H1 (cell line): Measurements from ENCODE around the gene PRICKLE2. TPM values are rescaled to one million over a fixed set of nuclear protein-coding genes. Genes with fewer than 3 reads are reported as not detected.

Experiments used
- CTCF ChIA-PET: fragments of 300-600 bp; sonication (Branson Sonifier 250); formaldehyde crosslinking; loops from one replicate; lab custom pipeline; 2021; ENCODE audit not compliant: partially characterized antibody; lab: Charles Lee
- POLR2A ChIA-PET: fragments of 300-600 bp; sonication (Branson Sonifier 250); formaldehyde crosslinking; loops from one replicate; lab custom pipeline; 2021; ENCODE audit warnings: inconsistent platforms; ENCODE audit not compliant: partially characterized antibody; lab: Charles Lee
- DNase-seq, 2 experiments: peaks; one replicate each; pipeline versions ENCODE4 v3.0.0 to v3.0.0-alpha.2; 2010 to 2022; ENCODE audit warnings: low spot score in 2 of 2, low read depth in 1 of 2, mixed read lengths in 1 of 2
- FAIRE-seq: peaks from 2 replicates; lab custom pipeline; 2011; peaks lifted over from hg19 to GRCh38; lab: Jason Lieb, UNC
- H2AFZ ChIP-seq: 2 replicates; pipeline ENCODE4 v1.8.1; 2012; ENCODE audit warnings: low read length, inconsistent platforms
- H2AK5ac ChIP-seq: 2 replicates; pipeline ENCODE4 v1.6.1; 2013; ENCODE audit warnings: low read depth, low read length
- H2BK120ac ChIP-seq: replicated peaks from 2 replicates; pipeline ENCODE3; 2013; ENCODE audit warnings: low read depth, low read length, inconsistent platforms
- H2BK12ac ChIP-seq: 2 replicates; pipeline ENCODE4 v1.6.1; 2013; ENCODE audit warnings: low read depth, low read length
- H2BK15ac ChIP-seq: 2 replicates; pipeline ENCODE4 v1.6.1; 2013; ENCODE audit warnings: low read length
- H2BK20ac ChIP-seq: 2 replicates; pipeline ENCODE4 v1.6.1; 2013; ENCODE audit warnings: low read length
- H2BK5ac ChIP-seq: 2 replicates; pipeline ENCODE4 v1.6.1; 2013; ENCODE audit warnings: low read depth, low read length
- H3K14ac ChIP-seq: 2 replicates; pipeline ENCODE4 v1.6.1; 2013; ENCODE audit warnings: inconsistent platforms; ENCODE audit not compliant: insufficient read length
- H3K18ac ChIP-seq: 2 replicates; pipeline ENCODE4 v1.6.1; 2013; ENCODE audit warnings: low read length; ENCODE audit errors: extremely low read depth
- H3K23ac ChIP-seq: 2 replicates; pipeline ENCODE4 v1.6.1; 2013; ENCODE audit warnings: inconsistent platforms; ENCODE audit not compliant: insufficient read length
- H3K23me2 ChIP-seq: 2 replicates; pipeline ENCODE4 v1.6.1; 2013; ENCODE audit warnings: low read depth, low read length
- H3K27ac ChIP-seq: 2 replicates; pipeline ENCODE4 v1.6.1; 2011; ENCODE audit warnings: low read depth, low read length, inconsistent platforms
- H3K27me3 ChIP-seq, 4 experiments: replicated peaks in 1 of 4; 1 replicate in 1 of 4; 2 replicates in 3 of 4; pipeline versions ENCODE4 v1.6.1 to v1.8.1; 2011 to 2013; ENCODE audit warnings: low read length in 3 of 4, mild to moderate bottlenecking in 3 of 4, inconsistent platforms in 2 of 4, mixed read lengths in 2 of 4, moderate library complexity in 1 of 4; ENCODE audit not compliant: control insufficient read depth in 3 of 4, insufficient read depth in 3 of 4; ENCODE audit errors: extremely low read depth in 1 of 4
- H3K36me3 ChIP-seq, 4 experiments: 2 replicates each; pipeline versions ENCODE4 v1.6.1 to v1.8.1; 2011 to 2013; ENCODE audit warnings: mild to moderate bottlenecking in 4 of 4, low read length in 3 of 4, moderate library complexity in 2 of 4, control low read depth in 1 of 4, inconsistent platforms in 1 of 4; ENCODE audit not compliant: insufficient read depth in 4 of 4, control insufficient read depth in 2 of 4
- H3K4ac ChIP-seq: replicated peaks from 2 replicates; pipeline ENCODE3; 2013; ENCODE audit warnings: low read length, low read depth, mixed read lengths, inconsistent platforms; ENCODE audit not compliant: insufficient read length
- H3K4me1 ChIP-seq, 4 experiments: replicated peaks in 1 of 4; 1 replicate in 1 of 4; 2 replicates in 3 of 4; pipeline versions ENCODE4 v1.6.1 to v1.8.1; 2011 to 2013; ENCODE audit warnings: low read length in 3 of 4, inconsistent platforms in 2 of 4, mixed read lengths in 1 of 4; ENCODE audit not compliant: insufficient read depth in 4 of 4, control insufficient read depth in 3 of 4
- H3K4me2 ChIP-seq, 2 experiments: 2 replicates each; pipeline versions ENCODE4 v1.6.1 to v1.8.1; 2011 to 2013; ENCODE audit warnings: low read depth in 2 of 2, low read length in 2 of 2, control low read depth in 1 of 2, inconsistent platforms in 1 of 2, mild to moderate bottlenecking in 1 of 2; ENCODE audit not compliant: insufficient read depth in 1 of 2
- H3K4me3 ChIP-seq, 4 experiments: fragments of 200-600, 300-600 bp in 1 of 4; sonication (generic), shearing (Covaris generic), sonication (Bioruptor Twin) in 1 of 4; 2 replicates each; pipeline versions ENCODE4 v1.5.1 to v1.8.1; 2011 to 2016; ENCODE audit warnings: low read length in 4 of 4, low read depth in 3 of 4, control low read depth in 2 of 4, inconsistent platforms in 2 of 4, mild to moderate bottlenecking in 2 of 4, mixed read lengths in 1 of 4, moderate library complexity in 1 of 4; ENCODE audit not compliant: insufficient read depth in 2 of 4; ENCODE audit errors: extremely low read depth in 1 of 4
- H3K56ac ChIP-seq: replicated peaks from 2 replicates; pipeline ENCODE3; 2013; ENCODE audit warnings: low read depth, mild to moderate bottlenecking, mixed read lengths, low read length, inconsistent platforms; ENCODE audit not compliant: insufficient read length
- H3K79me1 ChIP-seq: 2 replicates; pipeline ENCODE4 v1.6.1; 2013; ENCODE audit warnings: low read depth, low read length, control low read depth
- H3K79me2 ChIP-seq, 2 experiments: 2 replicates each; pipeline versions ENCODE4 v1.6.1 to v1.8.1; 2012 to 2013; ENCODE audit warnings: low read length in 2 of 2, mild to moderate bottlenecking in 2 of 2, inconsistent platforms in 1 of 2; ENCODE audit not compliant: insufficient read depth in 2 of 2, control insufficient read depth in 1 of 2
- H3K9ac ChIP-seq, 4 experiments: replicated peaks in 1 of 4; 1 replicate in 1 of 4; 2 replicates in 3 of 4; pipeline versions ENCODE4 v1.6.1 to v1.8.1; 2011 to 2013; ENCODE audit warnings: low read depth in 3 of 4, low read length in 3 of 4, control low read depth in 2 of 4, mild to moderate bottlenecking in 2 of 4, moderate library complexity in 2 of 4, inconsistent platforms in 1 of 4; ENCODE audit errors: extremely low read depth in 1 of 4
- H3K9me3 ChIP-seq, 2 experiments: 2 replicates each; pipeline versions ENCODE4 v1.6.1 to v1.8.1; 2012 to 2013; ENCODE audit warnings: mild to moderate bottlenecking in 2 of 2, moderate library complexity in 2 of 2, control low read depth in 1 of 2, inconsistent platforms in 1 of 2, low read depth in 1 of 2, low read length in 1 of 2, mixed read lengths in 1 of 2; ENCODE audit not compliant: insufficient read depth in 2 of 2
- H4K20me1 ChIP-seq, 2 experiments: replicated peaks in 1 of 2; 2 replicates each; pipeline versions ENCODE3 to v1.8.1; 2011 to 2013; ENCODE audit warnings: inconsistent platforms in 2 of 2, low read length in 2 of 2, mild to moderate bottlenecking in 1 of 2; ENCODE audit not compliant: insufficient read depth in 2 of 2, control insufficient read depth in 1 of 2
- H4K5ac ChIP-seq: 2 replicates; pipeline ENCODE4 v1.6.1; 2013; ENCODE audit warnings: low read length, low read depth, mixed read lengths, inconsistent platforms; ENCODE audit not compliant: insufficient read length
- H4K8ac ChIP-seq: 2 replicates; pipeline ENCODE4 v1.8.0; 2013; ENCODE audit warnings: mild to moderate bottlenecking, moderate library complexity, low read length, inconsistent platforms; ENCODE audit not compliant: insufficient read depth; ENCODE audit errors: extremely low read depth
- H4K91ac ChIP-seq: replicated peaks from 2 replicates; pipeline ENCODE3; 2013; ENCODE audit warnings: low read length, mixed read lengths, inconsistent platforms; ENCODE audit not compliant: insufficient read length
- CBX8 ChIP-seq: fragments of 300-800, 300-1000 bp; sonication (generic); IDR thresholded peaks from 2 replicates; pipeline ENCODE4 v1.7.1; 2016; ENCODE audit warnings: low read depth, low read length, borderline replicate concordance
- CEBPB ChIP-seq: IDR thresholded peaks from 2 replicates; pipeline ENCODE4 v1.6.1; 2012; ENCODE audit warnings: low read depth, low read length
- CHD1 ChIP-seq: IDR thresholded peaks from 2 replicates; pipeline ENCODE4 v1.6.1; 2012; ENCODE audit warnings: low read depth, low read length, improper control_type of control experiment
- CTBP2 ChIP-seq: IDR thresholded peaks from 2 replicates; pipeline ENCODE4 v1.7.0; 2011; ENCODE audit warnings: borderline replicate concordance, mild to moderate bottlenecking, moderate library complexity, mixed read lengths, low read length; ENCODE audit not compliant: insufficient read depth, insufficient read length
- KDM1A ChIP-seq: fragments of 200-600, 300-600 bp; sonication (generic); IDR thresholded peaks from 2 replicates; pipeline ENCODE4 v1.7.1; 2016; ENCODE audit warnings: mild to moderate bottlenecking, low read length, borderline replicate concordance
- TAF7 ChIP-seq: optimal IDR thresholded peaks from 2 replicates; pipeline ENCODE3; 2011; ENCODE audit warnings: low read depth, mild to moderate bottlenecking, inconsistent platforms, low read length, moderate library complexity, borderline replicate concordance
- WGBS, 2 experiments: shearing (Covaris generic) in 1 of 2; methylation state at CpG; one replicate each; pipeline versions ENCODE4 v1.1.6 to v1.1.7; 2013 to 2015; ENCODE audit warnings: low lambda C conversion rate in 2 of 2, mixed read lengths in 2 of 2, inconsistent platforms in 1 of 2, low coverage in 1 of 2, missing lambda C conversion rate in 1 of 2; ENCODE audit not compliant: insufficient replicate concordance in 2 of 2, insufficient coverage in 1 of 2, insufficient read length in 1 of 2; ENCODE audit errors: extremely low coverage in 1 of 2, missing lambda C conversion rate in 1 of 2; 5-methylcytosine and 5-hydroxymethylcytosine counted together
- polyA plus RNA-seq, 7 experiments: library from polyadenylated mRNA; depleted of rRNA in 3 of 7; stranded (reverse) in 5 of 7; unstranded in 2 of 7; fragments of >200 nt in 5 of 7; fragments of 200-250 nt in 2 of 7; gene quantifications; 1 replicate in 5 of 7; 2 replicates in 1 of 7; 4 replicates in 1 of 7; pipeline versions ENCODE4 v1.2.1 to v1.2.3, GENCODE V29; 2011 to 2013; ENCODE audit warnings: missing spikeins in 2 of 7, mixed read lengths in 2 of 7
- total RNA-seq: library from RNA; stranded (reverse); fragmentation: NEBNext Ultra II Directional; extraction: Animal tissue kit (Norgen Biotek cat#: 25700); gene quantifications from 2 replicates; pipeline ENCODE4 v1.2.1, GENCODE V29; 2021
- TF ChIP-seq, protein P1 (sequence below): IDR thresholded peaks from 2 replicates; pipeline ENCODE4 v1.6.1; 2011; ENCODE audit warnings: low read depth, mild to moderate bottlenecking, low read length; ENCODE audit not compliant: insufficient read depth
- TF ChIP-seq, protein P2 (sequence below): IDR thresholded peaks from 2 replicates; pipeline ENCODE4 v1.6.1; 2012; ENCODE audit warnings: inconsistent platforms

Gene PRICKLE2
- total and polyA plus RNA-seq, 2 of the 8 experiments (the other 6 are each of a cell fraction or from before 2014, with no cell fraction given): 2.9 to 8.0 TPM

DNA sequence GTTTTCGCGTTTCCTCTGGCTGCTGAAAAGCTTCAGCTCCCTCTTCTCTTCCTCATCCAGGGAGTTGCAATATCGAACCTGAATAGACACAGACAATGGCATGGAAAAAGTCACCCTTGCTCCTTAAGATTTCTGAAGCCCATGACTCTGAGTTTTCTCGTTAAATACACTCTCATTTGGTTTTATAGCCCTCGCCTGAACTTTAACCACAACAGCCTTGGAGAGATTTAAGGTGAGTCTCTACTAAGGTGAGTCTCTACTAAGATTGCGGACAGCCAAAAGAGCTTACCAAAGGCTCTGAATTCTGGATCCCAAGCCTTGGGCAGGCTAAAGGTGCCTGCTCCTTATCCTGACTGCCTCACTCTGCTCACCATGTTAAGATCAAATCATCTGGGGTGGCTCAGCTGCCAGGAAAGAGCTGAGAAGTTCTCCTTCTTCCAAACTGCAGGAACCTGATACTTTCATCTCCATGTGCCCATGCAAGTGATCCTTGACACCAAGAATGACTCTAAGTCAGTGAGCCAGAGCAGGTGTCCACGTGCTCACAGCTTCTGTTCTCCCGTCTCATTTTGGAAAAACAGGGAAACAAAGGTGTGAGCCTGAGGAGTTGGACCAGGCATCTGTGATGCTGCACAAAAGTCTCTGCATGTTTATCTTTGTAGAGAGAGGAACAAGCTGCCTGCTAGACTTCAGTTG lies 65.1 kb downstream of the PRICKLE2 start:
- no peak overlapping the region for H2AFZ ChIP-seq
- H3K27me3 ChIP-seq: no peaks in the 10 kb centered on the region
- H3K18ac ChIP-seq: no peak overlapping the region
- H3K56ac ChIP-seq: no peak overlapping the region
- H2BK20ac ChIP-seq: peak overlapping the region; percentile 23; the same call in 1 of the 2 replicates
- H3K79me1 ChIP-seq: no peaks in the 10 kb centered on the region
- peaks cover 9 to 32% (median 23%) of the 10 kb centered on the region in 4 experiments for H3K4me1 ChIP-seq
- FAIRE-seq: no peak
- H4K8ac ChIP-seq: no peak overlapping the region
- no peak overlapping the region for H2BK12ac ChIP-seq
- no peak overlapping the region for H4K5ac ChIP-seq
- no peak overlapping the region for H2BK120ac ChIP-seq
- H3K9me3 ChIP-seq: no peaks in the 10 kb centered on the region
- TF ChIP-seq CEBPB (no peak), CHD1 (no peak), KDM1A (no peak), CBX8 (no peak), CTBP2 (no peak), TAF7 (no peak)
- TF ChIP-seq, protein P1, sequence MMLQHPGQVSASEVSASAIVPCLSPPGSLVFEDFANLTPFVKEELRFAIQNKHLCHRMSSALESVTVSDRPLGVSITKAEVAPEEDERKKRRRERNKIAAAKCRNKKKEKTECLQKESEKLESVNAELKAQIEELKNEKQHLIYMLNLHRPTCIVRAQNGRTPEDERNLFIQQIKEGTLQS: no peak
- TF ChIP-seq, protein P2, sequence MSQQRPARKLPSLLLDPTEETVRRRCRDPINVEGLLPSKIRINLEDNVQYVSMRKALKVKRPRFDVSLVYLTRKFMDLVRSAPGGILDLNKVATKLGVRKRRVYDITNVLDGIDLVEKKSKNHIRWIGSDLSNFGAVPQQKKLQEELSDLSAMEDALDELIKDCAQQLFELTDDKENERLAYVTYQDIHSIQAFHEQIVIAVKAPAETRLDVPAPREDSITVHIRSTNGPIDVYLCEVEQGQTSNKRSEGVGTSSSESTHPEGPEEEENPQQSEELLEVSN: no peak
- POLR2A ChIA-PET: no interaction called here
- no peak overlapping the region for H2AK5ac ChIP-seq
- DNase-seq: no peak
- no peak overlapping the region for H2BK15ac ChIP-seq
- no peak overlapping the region for H3K27ac ChIP-seq
- H3K4ac ChIP-seq: no peak overlapping the region
- WGBS, 2 experiments: 84% methylated on average over 8 of the region's 8 CpGs; no CpG with 5 or more reads in 1 of the 2 experiments
- H3K79me2 ChIP-seq: no peaks in the 10 kb centered on the region; a peak in 1 of 4 replicates
- H3K4me2 ChIP-seq: no peak overlapping the region
- no peaks in the 10 kb centered on the region for H3K23me2 ChIP-seq
- H3K23ac ChIP-seq: no peak overlapping the region
- no peaks in the 10 kb centered on the region; a peak in 1 of 8 replicates for H3K36me3 ChIP-seq
- H4K91ac ChIP-seq: no peak overlapping the region
- no peak overlapping the region for H2BK5ac ChIP-seq
- CTCF ChIA-PET: interaction anchor here (0.8 to 1.1 kb wide), 3 partner anchors 53 to 126 kb away, joined by 3 read pairs; no protein-coding TSS in a partner anchor
- H4K20me1 ChIP-seq: no peaks in the 10 kb centered on the region
- no peak overlapping the region for H3K9ac ChIP-seq
- no peak overlapping the region for H3K4me3 ChIP-seq
- no peak overlapping the region for H3K14ac ChIP-seq
